ENCODE data around the gene HK1. TPM values are rescaled to one million over a fixed set of nuclear protein-coding genes. Genes with fewer than 3 reads are reported as not detected.

HK1 gene
- total RNA-seq, 1 donor from 2014 or later, result 128 TPM

GRCh38 chr10:69317175-69317604, 38.9 kb downstream of the HK1 start:
- Histone ChIP-seq H3K27me3 (no peaks in the 10 kb centered on the region), H3K4me3 (no peak overlapping the region), H3K27ac (peak overlapping the region; percentile 91 to 99), H3K36me3 (no peaks in the 10 kb centered on the region), H3K4me1 (peaks cover 11 to 23% of the 10 kb centered on the region in 2 donors), H3K9me3 (no peaks in the 10 kb centered on the region)
- intact Hi-C loops (cut with DNase I), result loop anchor here (5.0 kb wide), 1 partner anchor 60 kb away; no protein-coding TSS in a partner anchor
- no peak for DNase-seq (ENCODE audit: low spot score in 2 of 2)
- TF ChIP-seq CTCF (IDR thresholded peaks at IDR 0.05), result no peak

- no peak for DNase-seq (ENCODE audit: low spot score in 2 of 2)
- H3K4me1 ChIP-seq, result peaks cover 11 to 24% of the 10 kb centered on the region in 2 donors
- intact Hi-C loops (cut with DNase I), result loop anchor here (1.0 to 5.0 kb wide), 5 partner anchors 15 to 91 kb away; no protein-coding TSS in a partner anchor
- peak overlapping the region; percentile 91 to 99 for H3K27ac ChIP-seq
- peak overlapping the region; percentile 90 to 92 for H3K4me3 ChIP-seq
- no peaks in the 10 kb centered on the region for H3K36me3 ChIP-seq
- no peaks in the 10 kb centered on the region for H3K27me3 ChIP-seq
- no peak for TF ChIP-seq CTCF (IDR thresholded peaks at IDR 0.05)
- no peaks in the 10 kb centered on the region for H3K9me3 ChIP-seq
Measured at GRCh38 chr10:69317626-69318105, 39.4 kb downstream of the HK1 start.

- no peak for TF ChIP-seq CTCF (IDR thresholded peaks at IDR 0.05)
Measured at GRCh38 chr10:69318106-69318866, 40.0 kb downstream of the HK1 start.

DNA sequence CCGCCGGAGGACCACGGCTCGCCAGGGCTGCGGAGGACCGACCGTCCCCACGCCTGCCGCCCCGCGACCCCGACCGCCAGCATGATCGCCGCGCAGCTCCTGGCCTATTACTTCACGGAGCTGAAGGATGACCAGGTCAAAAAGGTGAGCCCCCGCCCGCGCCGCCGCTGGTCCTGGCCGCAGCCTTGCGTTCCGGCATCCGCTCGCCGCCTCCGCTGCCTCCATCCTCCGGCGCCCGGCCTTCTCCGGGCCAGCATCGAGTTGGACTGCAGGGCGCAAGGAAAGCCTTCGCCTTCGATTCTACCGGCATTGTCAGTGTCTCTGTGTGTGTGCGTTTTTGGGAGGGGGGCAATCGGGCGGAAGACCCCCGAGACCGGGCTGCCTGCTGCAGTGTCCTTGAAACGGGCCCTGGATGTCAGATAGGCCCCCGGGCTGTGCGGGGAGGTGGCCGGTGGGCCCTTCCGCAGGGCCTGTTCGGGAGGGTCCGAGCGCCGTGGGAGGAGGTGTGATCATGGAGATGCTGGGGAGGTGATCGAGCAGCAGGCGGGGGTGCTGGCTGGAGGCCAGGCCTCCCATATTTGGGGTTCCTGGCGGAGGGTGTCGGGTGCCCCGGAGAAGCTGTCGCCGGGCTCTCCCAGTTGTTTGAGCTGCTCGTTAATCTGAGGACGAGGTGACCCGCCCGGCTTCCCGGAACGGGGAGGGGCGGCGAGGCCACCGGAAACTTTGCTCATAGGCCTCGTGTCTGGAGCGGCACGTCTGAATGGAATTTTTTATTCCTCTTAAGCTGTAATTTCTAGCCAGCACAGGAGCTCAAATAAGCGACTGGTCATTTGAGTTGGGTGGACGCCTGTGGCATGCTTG, 40.8 kb downstream of the HK1 start:
- no peaks in the 10 kb centered on the region for H3K9me3 ChIP-seq
- peak overlapping the region; percentile 90 to 92 for H3K4me3 ChIP-seq
- H3K27me3 ChIP-seq, result no peaks in the 10 kb centered on the region
- no peaks in the 10 kb centered on the region for H3K36me3 ChIP-seq
- no peak for TF ChIP-seq CTCF (IDR thresholded peaks at IDR 0.05)
- peak overlapping the region; percentile 91 to 99 for H3K27ac ChIP-seq
- intact Hi-C loops (cut with DNase I), result loop anchor here (1.0 to 5.0 kb wide), 6 partner anchors 14 to 90 kb away; no protein-coding TSS in a partner anchor
- H3K4me1 ChIP-seq, result peaks cover 11 to 33% of the 10 kb centered on the region in 2 donors
- DNase-seq (ENCODE audit: low spot score in 2 of 2), result peak; percentile 75 to 96

More at GRCh38 chr10:69318106-69318866, 40.0 kb downstream of the HK1 start:
- no peaks in the 10 kb centered on the region for H3K36me3 ChIP-seq
- no peaks in the 10 kb centered on the region for H3K27me3 ChIP-seq
- peak overlapping the region; percentile 90 to 92 for H3K4me3 ChIP-seq
- H3K9me3 ChIP-seq, result no peaks in the 10 kb centered on the region
- H3K4me1 ChIP-seq, result peaks cover 11 to 28% of the 10 kb centered on the region in 2 donors
- DNase-seq (ENCODE audit: low spot score in 2 of 2), result peak; percentile 62 to 94
- intact Hi-C loops (cut with DNase I), result loop anchor here (1.0 to 5.0 kb wide), 5 partner anchors 15 to 91 kb away; no protein-coding TSS in a partner anchor
- peak overlapping the region; percentile 91 to 99 for H3K27ac ChIP-seq

GRCh38 chr10:69319841-69320316, 41.6 kb downstream of the HK1 start:
- peaks cover 11 to 37% of the 10 kb centered on the region in 2 donors for H3K4me1 ChIP-seq
- intact Hi-C loops (cut with DNase I), result loop anchor here (1.0 to 5.0 kb wide), 5 partner anchors 13 to 89 kb away; no protein-coding TSS in a partner anchor

More at GRCh38 chr10:69319841-69320316, 41.6 kb downstream of the HK1 start:
- Histone ChIP-seq H3K9me3 (no peaks in the 10 kb centered on the region), H3K27me3 (no peaks in the 10 kb centered on the region), H3K27ac (peak overlapping the region; percentile 91 to 99), H3K36me3 (no peaks in the 10 kb centered on the region), H3K4me3 (peak overlapping the region; percentile 90 to 92)
- no peak for TF ChIP-seq CTCF (IDR thresholded peaks at IDR 0.05)
- no peak for DNase-seq (ENCODE audit: low spot score in 2 of 2)
